ENCODE results near the gene CDHR5. TPM values are rescaled to one million over a fixed set of nuclear protein-coding genes. Genes with fewer than 3 reads are reported as not detected.

The CDHR5 gene
- polyA plus RNA-seq, 1 experiment = not detected

GRCh38 chr11:627308-627576 is 2.5 kb upstream of the CDHR5 start:
- DNase-seq (ENCODE audit: low read depth) = no peak
- Histone ChIP-seq H3K4me3 (ENCODE audit: low read depth, low read length) (no peak overlapping the region), H3K27me3 (ENCODE audit: control insufficient read depth, insufficient read depth, low read length) (no peaks in the 10 kb centered on the region; the same call in 1 of the 2 replicates), H3K36me3 (ENCODE audit: control insufficient read depth, insufficient read depth, low read length) (no peaks in the 10 kb centered on the region; the same call in none of the 2 replicates)
- TF ChIP-seq CTCF (IDR thresholded peaks at IDR 0.05; ENCODE audit: insufficient read depth, low read depth, low read length) = no peak
- ChIA-PET POLR2A (no interaction called here), CTCF (interaction anchor here (0.6 kb wide), 1 partner anchor 20 kb away, joined by 3 read pairs; no protein-coding TSS in a partner anchor)

GRCh38 chr11:626475-627307 is 1.9 kb upstream of the CDHR5 start, which contains the start of gene SCT:
Gene SCT (minus strand): TSS chr11:627181. CDS start chr11:627143, 38 bp downstream.
- no peak within 1 kb of the TSS for H3K4me3 ChIP-seq (ENCODE audit: low read depth, low read length)
- ChIA-PET CTCF (interaction anchor here (0.6 kb wide), 1 partner anchor 20 kb away, joined by 3 read pairs; no protein-coding TSS in a partner anchor), POLR2A (no interaction called here)
- DNase-seq (ENCODE audit: low read depth) = no peak
- H3K27me3 ChIP-seq (ENCODE audit: control insufficient read depth, insufficient read depth, low read length) = no peaks in the 10 kb centered on the region; the same call in 1 of the 2 replicates
- no peaks in the 10 kb centered on the region; the same call in none of the 2 replicates for H3K36me3 ChIP-seq (ENCODE audit: control insufficient read depth, insufficient read depth, low read length)
- TF ChIP-seq CTCF (IDR thresholded peaks at IDR 0.05; ENCODE audit: insufficient read depth, low read depth, low read length) = no peak

- Histone ChIP-seq H3K27me3 (ENCODE audit: control insufficient read depth, insufficient read depth, low read length) (no peaks in the 10 kb centered on the region; the same call in 1 of the 2 replicates), H3K4me3 (ENCODE audit: low read depth, low read length) (no peak overlapping the region), H3K36me3 (ENCODE audit: control insufficient read depth, insufficient read depth, low read length) (no peaks in the 10 kb centered on the region; the same call in none of the 2 replicates)
- TF ChIP-seq CTCF (IDR thresholded peaks at IDR 0.05; ENCODE audit: insufficient read depth, low read depth, low read length) = no peak
- CTCF ChIA-PET = no interaction called here
- POLR2A ChIA-PET = no interaction called here
- DNase-seq (ENCODE audit: low read depth) = no peak
Measured at GRCh38 chr11:625636-626268, 997 bp upstream of the CDHR5 start.

- no peak for TF ChIP-seq CTCF (IDR thresholded peaks at IDR 0.05; ENCODE audit: insufficient read depth, low read depth, low read length)
- Histone ChIP-seq H3K36me3 (ENCODE audit: control insufficient read depth, insufficient read depth, low read length) (peaks cover 2% of the 10 kb centered on the region), H3K4me3 (ENCODE audit: low read depth, low read length) (no peak overlapping the region), H3K27me3 (ENCODE audit: control insufficient read depth, insufficient read depth, low read length) (no peaks in the 10 kb centered on the region)
- CTCF ChIA-PET = no interaction called here
- POLR2A ChIA-PET = no interaction called here
- no peak for DNase-seq (ENCODE audit: low read depth)
Measured at GRCh38 chr11:623999-624704, 603 bp downstream of the CDHR5 start.

- no peaks in the 10 kb centered on the region for H3K27me3 ChIP-seq (ENCODE audit: control insufficient read depth, insufficient read depth, low read length)
- peaks cover 2% of the 10 kb centered on the region for H3K36me3 ChIP-seq (ENCODE audit: control insufficient read depth, insufficient read depth, low read length)
- H3K4me3 ChIP-seq (ENCODE audit: low read depth, low read length) = no peak overlapping the region
- TF ChIP-seq CTCF (IDR thresholded peaks at IDR 0.05; ENCODE audit: insufficient read depth, low read depth, low read length) = no peak
- ChIA-PET CTCF (no interaction called here), POLR2A (no interaction called here)
- DNase-seq (ENCODE audit: low read depth) = no peak
Measured at GRCh38 chr11:623349-623869, 1.3 kb downstream of the CDHR5 start.
